ENCODE data around the gene PLA2G4B. TPM values are rescaled to one million over a fixed set of nuclear protein-coding genes. Genes with fewer than 3 reads are reported as not detected.
A peak's percentile ranks its signal among the peaks of the same experiment; 100 is the strongest.

The PLA2G4B gene
- total and polyA plus RNA-seq, 2 of the 8 experiments (the other 6 are each of a cell fraction or from before 2014, with no cell fraction given), result 4.2 to 9.2 TPM

- H3K27me3 ChIP-seq (replicated peaks in 1 of 4; ENCODE audit: control insufficient read depth in 3 of 4, extremely low read depth in 1 of 4, insufficient read depth in 3 of 4, low read length in 3 of 4), result no peaks in the 10 kb centered on the region; a peak in 2 of 7 replicates
- no peak overlapping the region for H3K4me3 ChIP-seq (ENCODE audit: extremely low read depth in 1 of 4, insufficient read depth in 2 of 4, low read depth in 3 of 4, low read length in 4 of 4)
- H2BK20ac ChIP-seq (ENCODE audit: low read length), result no peak overlapping the region
- ChIA-PET CTCF (ENCODE audit: partially characterized antibody) (interaction anchor here (0.6 to 4.3 kb wide), 3 partner anchors 14 to 87 kb away, joined by 3 to 29 read pairs (median 4); no protein-coding TSS in a partner anchor), POLR2A (ENCODE audit: partially characterized antibody) (interaction anchor here (1.3 kb wide), 1 partner anchor 39 kb away, joined by 3 read pairs; no protein-coding TSS in a partner anchor)
- no peak overlapping the region for H2BK5ac ChIP-seq (ENCODE audit: low read depth, low read length)
- H2AFZ ChIP-seq (ENCODE audit: low read length), result no peak overlapping the region
- H3K4me2 ChIP-seq (ENCODE audit: insufficient read depth in 1 of 2, low read depth in 2 of 2, low read length in 2 of 2), result no peak overlapping the region
- H3K4me1 ChIP-seq (replicated peaks in 1 of 4; ENCODE audit: control insufficient read depth in 3 of 4, insufficient read depth in 4 of 4, low read length in 3 of 4), result peaks cover 0 to 2% (median 0%) of the 10 kb centered on the region in 4 experiments; a peak in 3 of 7 replicates
- WGBS, 2 experiments (ENCODE audit: extremely low coverage in 1 of 2, insufficient coverage in 1 of 2, insufficient read length in 1 of 2, insufficient replicate concordance in 2 of 2, low coverage in 1 of 2, low lambda C conversion rate in 2 of 2, missing lambda C conversion rate in 1 of 2), result 84% methylated on average over 6 of the region's 6 CpGs; no CpG with 5 or more reads in 1 of the 2 experiments
- no peaks in the 10 kb centered on the region for H3K79me2 ChIP-seq (ENCODE audit: control insufficient read depth in 1 of 2, insufficient read depth in 2 of 2, low read length in 2 of 2)
- H3K18ac ChIP-seq (ENCODE audit: extremely low read depth, low read length), result no peak overlapping the region
- H3K36me3 ChIP-seq (ENCODE audit: control insufficient read depth in 2 of 4, insufficient read depth in 4 of 4, low read length in 3 of 4), result no peaks in the 10 kb centered on the region
- H2BK120ac ChIP-seq (replicated peaks; ENCODE audit: low read depth, low read length), result no peak overlapping the region
- no peak overlapping the region for H4K91ac ChIP-seq (replicated peaks; ENCODE audit: insufficient read length, low read length)
- no peak for TF ChIP-seq SIRT6 (IDR thresholded peaks at IDR 0.05; ENCODE audit: low read length)
- no peak overlapping the region for H3K56ac ChIP-seq (replicated peaks; ENCODE audit: insufficient read length, low read depth, low read length)
- H3K23ac ChIP-seq (ENCODE audit: insufficient read length), result no peak overlapping the region
- H4K20me1 ChIP-seq (replicated peaks in 1 of 2; ENCODE audit: control insufficient read depth in 1 of 2, insufficient read depth in 2 of 2, low read length in 2 of 2), result no peaks in the 10 kb centered on the region
- no peak overlapping the region for H3K27ac ChIP-seq (ENCODE audit: low read depth, low read length)
- H4K5ac ChIP-seq (ENCODE audit: insufficient read length, low read depth, low read length), result no peak overlapping the region
- no peak overlapping the region for H2BK12ac ChIP-seq (ENCODE audit: low read depth, low read length)
- H3K14ac ChIP-seq (ENCODE audit: insufficient read length), result no peak overlapping the region
- H4K8ac ChIP-seq (ENCODE audit: extremely low read depth, insufficient read depth, low read length), result no peak overlapping the region
- H2AK5ac ChIP-seq (ENCODE audit: low read depth, low read length), result no peak overlapping the region
- no peaks in the 10 kb centered on the region for H3K23me2 ChIP-seq (ENCODE audit: low read depth, low read length)
- H2BK15ac ChIP-seq (ENCODE audit: low read length), result 0 out of 2 replicates have a peak overlapping the region, but pooled peaks have one; percentile 46
- H3K9me3 ChIP-seq (ENCODE audit: insufficient read depth in 2 of 2, low read depth in 1 of 2, low read length in 1 of 2), result no peaks in the 10 kb centered on the region
- no peak overlapping the region for H3K4ac ChIP-seq (replicated peaks; ENCODE audit: insufficient read length, low read depth, low read length)
- H3K9ac ChIP-seq (replicated peaks in 1 of 4; ENCODE audit: extremely low read depth in 1 of 4, low read depth in 3 of 4, low read length in 3 of 4), result no peak overlapping the region
- DNase-seq (ENCODE audit: low read depth in 1 of 2, low spot score in 2 of 2) (no peak), FAIRE-seq (no peak)
- H3K79me1 ChIP-seq (ENCODE audit: low read depth, low read length), result no peaks in the 10 kb centered on the region
These were observed 51.5 kb downstream of the PLA2G4B start for GRCh38 chr15:41890050-41890690.
